Stimulated activated CD4-positive, alpha-beta T cell treated with anti-CD3 and anti-CD28 coated beads, Interleukin-1b, Interleukin-23, amount 100 ng/mL, for 1 hour (primary cell): Measurements from ENCODE around the gene KRCC1.
"Not testable (repeated sequence)": the region's sequence is repeated elsewhere in the genome, so short reads cannot be mapped to it uniquely, and the experiment has no call there.

ENCODE experiments used
- DNase-seq, 2 donors: peaks; one replicate each; pipeline ENCODE4 v3.0.0-alpha.2; 2020; ENCODE audit warnings: low read depth in 2 of 2

KRCC1 gene

GRCh38 chr2:88002359-88002707, 53.2 kb downstream of the KRCC1 start:
- DNase-seq, result no peak

DNA sequence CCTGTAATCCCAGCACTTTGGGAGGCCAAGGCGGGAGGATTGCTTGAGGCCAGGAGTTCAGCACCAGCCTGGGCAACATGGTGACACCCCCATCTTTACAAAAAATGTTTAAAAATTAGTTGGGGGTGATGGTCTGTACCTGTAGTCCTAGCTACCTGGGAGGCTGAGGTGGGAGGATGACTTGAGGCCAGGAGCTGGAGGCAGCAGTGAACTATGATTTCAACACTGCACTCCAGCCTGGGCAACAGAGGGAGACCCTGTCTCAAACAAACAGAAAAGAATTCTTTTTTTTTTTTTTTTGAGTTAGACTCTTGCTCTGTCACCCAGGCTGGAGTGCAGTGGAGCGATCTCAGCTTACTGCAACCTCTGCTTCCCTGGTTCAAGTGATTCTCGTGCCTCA, 55.1 kb downstream of the KRCC1 start:
- not testable (repeated sequence) for DNase-seq

DNA sequence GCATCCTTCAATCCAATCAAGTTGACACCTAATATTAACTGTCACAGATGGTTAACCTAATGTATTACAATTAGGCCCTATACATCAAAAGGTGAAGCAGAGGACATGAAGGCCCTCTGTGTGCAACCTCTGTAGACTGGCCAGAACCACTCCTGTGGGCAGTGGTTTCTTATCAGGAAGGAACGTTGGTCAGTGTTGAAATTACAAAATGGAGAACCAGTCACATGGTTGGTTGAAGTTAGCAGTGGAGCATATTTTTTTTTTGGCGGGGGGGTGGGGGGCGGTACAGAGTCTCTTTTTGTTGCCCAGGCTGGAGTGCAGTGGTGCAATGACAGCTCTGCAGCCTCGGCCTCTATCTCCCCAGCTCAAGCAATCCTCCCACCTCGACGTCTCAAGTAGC, 59.0 kb downstream of the KRCC1 start:
- DNase-seq, result no peak

GRCh38 chr2:87995756-87996155, 59.8 kb downstream of the KRCC1 start:
- DNase-seq, result no peak

GRCh38 chr2:87994304-87994850, 61.2 kb downstream of the KRCC1 start:
- DNase-seq, result not testable (repeated sequence)

GRCh38 chr2:87992569-87992968, 63.0 kb downstream of the KRCC1 start:
- DNase-seq, result not testable (repeated sequence)

DNA sequence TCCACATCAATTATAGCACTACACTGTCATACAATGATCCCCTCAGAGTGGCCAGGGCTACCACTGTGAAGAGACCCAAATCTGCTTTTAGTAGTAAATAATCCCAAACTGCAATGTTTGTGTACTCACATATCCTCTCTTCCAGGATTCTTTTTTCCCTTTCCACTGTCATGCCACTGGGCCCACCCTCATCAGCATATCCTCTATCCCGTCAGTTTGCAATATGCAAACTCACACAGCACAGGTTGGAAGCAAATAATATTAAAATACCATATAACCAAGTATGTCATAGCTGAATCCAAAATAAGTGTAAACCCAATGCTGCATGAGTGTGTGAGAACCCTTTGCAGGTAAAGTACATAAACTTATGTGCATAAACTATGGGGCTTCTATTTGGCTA, 68.1 kb downstream of the KRCC1 start:
- not testable (repeated sequence) for DNase-seq

- not testable (repeated sequence) for DNase-seq
These were observed 69.7 kb downstream of the KRCC1 start for GRCh38 chr2:87985902-87986301.

DNA sequence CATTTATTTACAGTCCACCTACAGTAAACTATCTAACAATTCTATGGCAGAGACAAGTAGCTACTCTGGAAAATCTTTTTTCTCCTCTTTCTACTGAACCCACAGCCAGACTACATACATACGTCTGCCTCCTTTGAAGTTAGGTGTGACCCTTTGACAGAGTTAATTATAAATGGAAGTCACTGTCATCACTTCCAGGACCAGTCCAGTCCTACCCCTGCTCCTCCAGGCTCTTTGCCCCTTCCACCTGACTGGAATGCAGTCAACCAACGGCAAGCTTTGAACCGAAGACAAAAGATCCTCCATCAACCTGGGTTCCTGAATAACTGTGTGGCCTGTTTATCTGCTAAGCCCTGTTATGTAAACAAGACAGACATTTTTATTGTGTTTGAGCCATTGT, 74.4 kb downstream of the KRCC1 start:
- DNase-seq, result not testable (repeated sequence)
